ENCODE results near the gene BAD. TPM values are rescaled to one million over a fixed set of nuclear protein-coding genes. Genes with fewer than 3 reads are reported as not detected.

The BAD gene
- total and polyA plus RNA-seq, 2 of the 13 experiments (the other 11 are each of a cell fraction or from before 2014, with no cell fraction given), result 17.9 to 28.5 TPM

- TF ChIP-seq TFAP4 (IDR thresholded peaks at IDR 0.05; ENCODE audit: borderline replicate concordance, low read depth) (peak; percentile 50; the same call in 1 of the 2 replicates), ELK4 (CRISPR knock-in tag; IDR thresholded peaks at IDR 0.05; ENCODE audit: borderline replicate concordance) (no peak), HOXD1 (CRISPR knock-in tag; IDR thresholded peaks at IDR 0.05) (0 out of 2 replicates have a peak, but pooled peaks have one; percentile 40), SP1 (IDR thresholded peaks at IDR 0.05) (no peak), SP1 (CRISPR knock-in tag; IDR thresholded peaks at IDR 0.05) (0 out of 2 replicates have a peak, but pooled peaks have one; percentile 9), ZBTB26 (CRISPR knock-in tag; IDR thresholded peaks at IDR 0.05; ENCODE audit: borderline replicate concordance) (no peak; the same call in 1 of the 2 replicates), ASH2L (IDR thresholded peaks at IDR 0.05; ENCODE audit: insufficient read length, low read depth, low read length) (peak; percentile 29), POLR2G (IDR thresholded peaks at IDR 0.05; ENCODE audit: low read depth, low read length) (peak; percentile 81), HMGXB4 (CRISPR knock-in tag; IDR thresholded peaks at IDR 0.05; ENCODE audit: borderline replicate concordance in 1 of 2, low read depth in 1 of 2) (peak; percentile 87 to 89; a peak in 3 of 4 replicates), ZNF431 (CRISPR knock-in tag; IDR thresholded peaks at IDR 0.05; ENCODE audit: borderline replicate concordance, low read depth) (no peak), CCAR2 (optimal IDR thresholded peaks at IDR 0.05; ENCODE audit: low read depth, low read length) (no peak), ZKSCAN8 (CRISPR knock-in tag; IDR thresholded peaks at IDR 0.05; ENCODE audit: borderline replicate concordance) (no peak), SKI (IDR thresholded peaks at IDR 0.05; ENCODE audit: partially characterized antibody) (no peak), MAZ (IDR thresholded peaks at IDR 0.05; ENCODE audit: borderline replicate concordance, low read depth, low read length) (no peak; the same call in 1 of the 2 replicates), MAZ (CRISPR knock-in tag; IDR thresholded peaks at IDR 0.05; ENCODE audit: low read depth) (peak; percentile 65; the same call in 1 of the 2 replicates), XRCC5 (optimal IDR thresholded peaks at IDR 0.05; ENCODE audit: low read length) (peak; percentile 81), HNF1B (CRISPR knock-in tag; IDR thresholded peaks at IDR 0.05) (peak; percentile 61; the same call in 1 of the 2 replicates), SP140L (CRISPR knock-in tag; IDR thresholded peaks at IDR 0.05; ENCODE audit: borderline replicate concordance) (no peak), BCL6 (CRISPR knock-in tag; IDR thresholded peaks at IDR 0.05) (no peak)
Observed at GRCh38 chr11:64305691-64306562, 21.5 kb upstream of the BAD start (continued).
